GM19468 (cell line): ENCODE results near the gene IQCK.

Experiments
- ATAC-seq: cut with Tn5 transposase; IDR thresholded peaks from one replicate; pipeline ENCODE4 v1.9.1; 2021; ENCODE audit warnings: mild to moderate bottlenecking, moderate library complexity, moderate number of reproducible peaks; ENCODE audit not compliant: unreplicated experiment; ENCODE audit errors: extremely low read depth

Gene IQCK

GRCh38 chr16:19829844-19830692 lies 112.0 kb downstream of the IQCK start:
- ATAC-seq: no peak

GRCh38 chr16:19830902-19831560 lies 113.0 kb downstream of the IQCK start:
- ATAC-seq: no peak

GRCh38 chr16:19831678-19832077 lies 113.6 kb downstream of the IQCK start:
- no peak for ATAC-seq

- ATAC-seq: no peak
Observed at GRCh38 chr16:19833176-19833575, 115.1 kb downstream of the IQCK start.

DNA sequence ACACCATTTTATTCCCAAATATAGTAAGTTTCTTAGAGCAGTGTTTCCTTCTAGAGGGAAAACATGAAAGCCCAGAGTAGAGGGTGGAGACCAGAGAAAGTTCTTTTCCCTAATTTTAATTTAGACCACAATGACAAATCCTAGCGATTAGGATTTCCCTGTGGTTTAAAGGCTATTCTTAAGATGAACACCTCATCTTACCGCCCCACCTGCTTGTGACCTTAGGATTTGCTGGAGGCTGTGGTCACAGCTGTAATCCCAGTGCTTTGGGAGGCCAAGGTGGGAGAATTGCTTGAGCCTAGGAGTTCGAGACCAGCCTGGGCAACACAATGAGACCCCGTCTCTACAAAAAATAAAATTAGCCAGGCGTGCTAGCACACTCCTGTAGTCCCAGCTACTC lies 115.5 kb downstream of the IQCK start:
- ATAC-seq: no peak

- ATAC-seq: no peak
Observed at GRCh38 chr16:19835196-19835595, 117.1 kb downstream of the IQCK start.

DNA sequence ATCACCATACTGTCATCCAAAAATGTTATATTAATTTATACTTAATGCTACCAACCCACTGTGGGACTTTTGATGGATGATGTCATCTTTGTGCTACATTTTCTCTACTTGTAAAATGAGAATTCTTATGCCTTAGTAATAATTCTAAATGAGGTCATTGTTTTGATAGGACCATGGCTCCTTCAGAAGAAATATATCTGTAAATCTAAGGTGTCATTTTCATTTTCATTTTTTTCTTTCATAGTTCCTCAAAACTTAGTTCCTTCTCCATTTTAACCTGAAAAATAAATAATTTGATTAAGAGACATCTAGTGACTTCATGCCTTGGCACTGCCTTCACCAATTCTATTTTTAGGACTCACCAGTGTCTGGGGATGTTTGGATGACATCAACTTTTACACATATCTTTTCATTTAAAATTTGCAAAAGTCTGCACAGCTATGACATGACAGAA lies 117.9 kb downstream of the IQCK start:
- ATAC-seq: no peak

DNA sequence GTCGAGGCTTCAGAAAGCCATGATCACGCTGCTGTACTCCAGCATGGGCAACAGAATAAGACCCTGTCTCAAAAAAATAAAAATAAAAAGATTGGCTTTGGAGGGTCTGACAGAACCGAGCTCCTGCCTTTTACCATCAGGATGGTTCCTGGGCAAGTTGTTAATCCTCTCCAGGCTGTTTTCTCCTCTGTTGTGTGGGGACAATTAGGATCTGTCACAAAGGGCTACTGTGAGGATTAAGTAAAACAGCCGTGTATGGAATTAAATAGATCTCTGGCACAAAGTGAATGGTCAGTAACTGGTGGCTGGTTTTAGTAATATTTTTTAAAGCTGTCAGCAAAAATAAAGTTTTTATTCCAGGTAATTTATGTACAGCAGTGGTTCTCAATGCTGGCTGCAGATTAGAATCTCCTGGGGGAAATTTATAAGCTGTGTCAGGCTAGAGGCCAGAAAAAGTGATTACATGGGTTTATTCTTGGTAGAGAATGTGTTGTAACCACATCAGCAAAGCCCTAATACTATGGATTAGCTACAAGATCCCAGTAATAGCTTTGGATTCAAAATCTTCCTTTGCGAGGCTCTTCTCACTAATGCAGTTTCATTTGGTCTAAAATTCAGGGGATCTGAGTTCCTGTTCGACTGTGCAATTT lies 119.4 kb downstream of the IQCK start:
- ATAC-seq: no peak

- no peak for ATAC-seq
Observed at GRCh38 chr16:19837984-19838707, 120.1 kb downstream of the IQCK start.

- ATAC-seq: no peak
Observed at GRCh38 chr16:19840524-19841110, 122.5 kb downstream of the IQCK start.

DNA sequence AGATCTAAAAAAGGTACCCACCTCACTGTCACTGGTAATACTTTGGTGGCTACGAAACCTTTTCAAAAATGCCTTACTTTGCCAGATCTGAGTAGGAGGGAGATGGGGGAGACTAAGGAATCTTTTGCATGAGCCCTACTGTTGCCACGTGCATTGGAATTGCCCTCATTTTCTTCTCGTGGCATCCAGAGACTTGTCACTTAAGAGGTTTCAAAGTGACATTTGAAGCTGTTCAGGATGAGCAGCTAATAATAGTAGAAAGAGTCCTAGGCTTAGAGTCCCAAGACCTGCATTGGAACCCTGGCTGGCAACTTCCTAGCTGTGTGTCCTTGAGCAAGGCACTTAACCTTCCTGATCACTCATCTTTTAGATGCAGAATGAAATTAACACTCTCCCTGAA lies 123.1 kb downstream of the IQCK start:
- no peak for ATAC-seq

DNA sequence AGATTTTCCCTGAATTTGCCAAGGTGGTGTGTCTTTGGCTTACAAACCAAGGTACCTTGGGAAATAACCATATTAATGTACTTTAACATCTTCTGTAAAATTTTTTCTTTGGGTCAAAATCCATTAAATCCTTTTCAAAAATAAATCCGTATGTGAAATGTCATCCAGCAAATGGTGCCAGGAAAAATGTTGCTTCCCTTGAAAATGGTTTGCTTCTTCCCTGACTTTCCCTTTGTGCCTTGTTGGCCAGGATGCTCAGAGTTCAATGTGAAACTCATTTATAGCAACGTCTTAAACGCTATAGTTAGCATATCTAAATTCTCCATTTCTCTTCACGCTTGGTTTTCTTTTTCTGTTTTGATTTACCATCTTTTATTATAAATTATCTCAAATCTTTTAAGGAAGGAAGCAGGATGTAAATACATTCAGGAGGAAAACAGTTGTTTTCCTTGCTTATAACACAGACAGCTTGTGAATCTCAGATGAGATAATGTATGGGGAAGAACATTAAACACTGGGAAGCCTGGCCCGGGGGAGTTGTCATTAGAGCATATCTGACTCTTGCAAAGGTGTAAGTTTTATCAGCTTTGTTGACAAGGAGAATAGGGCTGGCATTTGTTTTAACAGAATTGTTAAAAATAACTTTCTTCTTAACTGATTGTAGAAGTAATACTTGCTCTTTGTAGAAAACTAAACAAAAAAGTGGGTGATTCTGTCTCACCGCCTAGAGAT lies 124.5 kb downstream of the IQCK start:
- no peak for ATAC-seq

DNA sequence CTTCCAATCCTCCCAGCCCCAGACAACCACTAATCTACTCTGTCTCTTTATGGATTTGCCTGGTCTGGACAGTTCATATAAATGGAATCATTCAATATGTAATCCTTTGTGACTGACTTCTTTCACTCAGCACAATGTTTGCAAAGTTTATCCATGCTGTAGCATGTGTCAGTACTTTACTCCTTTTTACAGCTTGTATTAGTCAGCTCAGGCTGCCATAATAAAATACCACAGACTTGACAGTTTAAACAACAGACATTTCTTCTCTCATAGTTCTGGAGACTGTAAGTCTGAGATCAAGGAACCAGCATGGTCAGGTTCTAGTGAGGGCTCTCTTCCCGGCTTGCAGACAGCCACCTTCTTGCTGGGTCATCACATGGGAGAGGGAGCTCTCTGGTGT lies 125.3 kb downstream of the IQCK start:
- ATAC-seq: no peak

DNA sequence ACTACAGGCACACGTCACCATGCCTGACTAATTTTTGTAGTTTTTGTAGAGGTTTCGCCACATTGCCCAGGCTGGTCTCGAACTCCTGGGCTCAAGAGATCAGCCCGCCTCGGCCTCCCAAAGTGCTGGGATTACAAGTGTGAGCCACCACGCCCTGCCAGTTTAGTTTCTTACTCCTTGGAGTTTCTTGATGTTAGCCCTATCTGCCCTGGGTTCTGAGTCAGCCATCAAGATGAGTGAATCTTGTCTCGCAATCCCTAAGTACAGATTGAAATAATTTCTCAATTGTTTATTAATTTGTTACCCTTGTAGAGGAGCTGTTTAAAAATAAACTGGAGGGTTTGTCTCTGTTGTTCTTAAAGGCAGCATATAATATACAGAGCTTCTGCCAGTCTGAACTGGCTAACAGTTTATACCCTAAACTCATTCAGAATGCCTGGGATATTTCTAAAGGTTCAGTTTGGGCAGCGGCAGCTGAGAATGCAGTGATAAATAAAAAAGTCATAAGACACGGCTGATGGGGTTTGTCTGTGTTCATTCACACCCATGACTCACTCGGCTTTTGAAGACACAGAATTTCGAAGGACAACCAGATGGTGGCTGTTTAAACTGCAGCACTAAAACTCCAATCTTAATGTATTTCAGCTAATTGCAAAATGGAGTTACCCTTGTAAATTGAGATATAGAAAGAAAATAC lies 127.0 kb downstream of the IQCK start:
- ATAC-seq: no peak

DNA sequence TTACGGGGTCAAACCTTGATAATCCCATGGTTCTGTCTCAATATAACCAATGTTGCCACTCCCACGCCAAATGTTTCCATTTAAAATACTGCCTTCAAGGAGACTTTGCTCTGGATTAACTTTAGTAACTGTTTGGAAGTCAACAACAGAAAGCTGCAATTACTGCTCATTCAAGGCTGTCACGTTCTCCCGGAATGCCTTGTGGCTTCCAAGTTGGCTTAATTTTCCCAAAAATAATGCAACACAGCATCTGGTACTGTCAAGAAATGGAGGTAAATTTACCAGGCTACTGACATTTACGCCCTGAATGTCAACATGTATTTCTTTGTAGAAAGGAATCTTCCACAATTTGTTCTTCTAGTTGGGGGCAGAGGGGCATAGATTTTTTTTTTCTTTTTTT lies 128.4 kb downstream of the IQCK start:
- ATAC-seq: no peak

DNA sequence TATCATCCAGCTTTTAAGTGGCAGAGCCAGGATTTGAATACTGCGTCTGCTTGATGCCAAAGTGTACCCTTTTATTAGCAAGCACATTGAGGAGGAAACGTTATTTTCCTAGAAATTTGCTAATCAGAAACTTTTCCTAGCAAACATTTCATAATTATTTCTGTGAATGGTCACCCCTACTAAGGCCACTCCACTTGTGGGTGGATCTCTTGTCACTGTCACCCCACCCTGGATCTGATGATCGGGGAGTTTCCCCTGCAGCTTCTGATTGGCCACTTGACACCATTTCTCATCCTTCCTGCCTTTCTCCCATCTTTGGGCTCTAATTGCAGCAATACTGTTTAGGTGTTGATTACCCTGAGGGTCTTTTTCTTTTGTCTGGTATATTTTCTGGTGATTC lies 130.7 kb downstream of the IQCK start:
- no peak for ATAC-seq

DNA sequence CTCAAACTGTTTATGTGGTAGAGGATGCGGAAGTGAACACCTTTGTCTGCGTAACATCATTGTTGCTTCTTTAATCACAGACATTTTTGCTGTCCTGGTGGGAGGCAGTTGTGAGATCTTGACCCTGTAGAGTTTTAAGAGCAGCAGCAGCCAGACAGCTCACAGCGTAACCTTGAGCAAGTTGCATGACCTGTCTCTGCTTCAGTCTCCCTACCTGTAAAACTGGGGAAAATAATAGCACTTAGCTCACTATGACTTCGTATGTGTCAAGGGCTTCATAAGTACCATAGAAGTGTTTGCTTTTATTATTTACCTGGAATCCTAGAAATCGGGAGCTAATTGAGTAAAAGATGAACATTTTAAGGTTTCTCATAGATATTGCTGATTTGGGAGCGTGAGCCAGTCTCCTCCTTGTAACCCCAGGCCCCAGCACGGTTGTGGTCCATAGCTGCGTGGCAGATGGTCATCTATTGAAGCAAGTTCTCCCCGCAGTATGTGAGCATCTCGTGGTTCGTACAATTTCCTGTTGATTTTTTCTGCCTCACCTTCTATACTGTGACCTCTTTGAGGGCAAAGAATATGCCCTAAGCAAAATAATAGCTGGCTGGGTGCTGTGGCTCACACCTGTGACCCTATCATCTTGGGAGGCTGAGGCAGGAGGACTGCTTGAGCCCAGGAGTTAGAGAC lies 132.2 kb downstream of the IQCK start:
- no peak for ATAC-seq

GRCh38 chr16:19851476-19851875 lies 133.4 kb downstream of the IQCK start:
- no peak for ATAC-seq
